ENCODE data around the gene SH3TC2.

DNA sequence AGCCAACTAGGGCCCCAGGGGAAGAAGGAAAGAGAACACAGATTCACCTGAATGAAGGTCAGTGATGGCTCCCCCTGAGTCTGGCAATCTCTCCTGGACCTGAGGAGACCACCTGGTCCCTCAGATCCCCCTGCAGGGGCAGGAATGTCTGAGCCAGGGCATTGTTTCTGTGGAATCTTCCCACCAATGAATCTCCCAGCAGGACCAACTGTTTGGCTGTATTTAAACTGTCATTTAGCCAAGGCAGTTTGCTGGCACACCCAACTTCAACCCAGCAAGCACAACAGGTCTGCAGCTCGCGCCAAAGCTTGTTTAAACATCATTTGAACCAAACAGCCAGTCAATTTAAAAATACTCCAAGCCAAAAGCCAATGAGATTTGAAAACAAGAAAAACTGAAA is 92.6 kb downstream of the SH3TC2 start:
- TF ChIP-seq YY1 (IDR thresholded peaks at IDR 0.05; ENCODE audit: insufficient read depth, insufficient read length) (no peak), SUZ12 (IDR thresholded peaks at IDR 0.05; ENCODE audit: extremely low read depth, insufficient read depth, insufficient read length) (no peak)

Measured in NT2/D1 (cell line).